Right lobe of liver (tissue), 6 donors: ENCODE data around the gene CAPS. TPM values are rescaled to one million over a fixed set of nuclear protein-coding genes. Genes with fewer than 3 reads are reported as not detected.

Experiments
- ATAC-seq, 4 donors: fragments of 200-7000 bp; cut with Tn5 transposase; one replicate each; pipeline ENCODE4 v1.9.1; 2020; ENCODE audit warnings: mild to moderate bottlenecking in 4 of 4, moderate library complexity in 4 of 4
- DNase-seq, 3 donors: peaks; one replicate each; pipeline ENCODE4 v3.0.0-alpha.2; 2020
- H3K27ac ChIP-seq, 3 donors: fragments of 200-600 bp; one replicate each; pipeline ENCODE4 v1.8.0; 2022
- H3K27me3 ChIP-seq, 2 donors: fragments of 200-600 bp; one replicate each; pipeline ENCODE4 v1.8.0; 2022
- H3K36me3 ChIP-seq, 4 donors: fragments of 200-600 bp; sonication (generic) in 1 of 4; one replicate each; pipeline versions ENCODE4 v1.5.1 to v1.8.0; 2017 to 2022; ENCODE audit warnings: control low read depth in 1 of 4
- H3K4me1 ChIP-seq, 4 donors: fragments of 200-600 bp; sonication (generic) in 1 of 4; one replicate each; pipeline versions ENCODE4 v1.5.1 to v1.8.0; 2017 to 2022; ENCODE audit warnings: control low read depth in 1 of 4
- H3K4me3 ChIP-seq, 3 donors: fragments of 200-600 bp; one replicate each; pipeline ENCODE4 v1.8.0; 2022
- H3K9me3 ChIP-seq, 4 donors: fragments of 200-600 bp; sonication (generic) in 1 of 4; one replicate each; pipeline versions ENCODE4 v1.5.1 to v1.8.0; 2017 to 2022; ENCODE audit warnings: control low read depth in 1 of 4
- POLR2A ChIP-seq: fragments of 450-650 bp; IDR thresholded peaks from one replicate; pipeline ENCODE4 v1.6.1; 2017; ENCODE audit warnings: antibody characterized with exemption, mild to moderate bottlenecking
- whole genome bisulfite sequencing: methylation state at CpG from one replicate; pipeline ENCODE4 v1.1.6; 2018; ENCODE audit warnings: low coverage, low lambda C conversion rate; ENCODE audit not compliant: insufficient coverage; ENCODE audit errors: missing lambda C conversion rate; 5-methylcytosine and 5-hydroxymethylcytosine counted together
- intact Hi-C, 2 donors: fragments of 100-400 bp; cut with DNase I; formaldehyde crosslinking; loops; one replicate each; pipeline versions ENCODE4 v1.11.2 to v1.14.1; 2022
- total RNA-seq, 6 experiments: library from RNA; depleted of rRNA in 2 of 6; stranded (reverse); fragments of >200 nt in 2 of 6; fragmentation: NEBNext Ultra II Directional in 3 of 6; extraction: Animal tissue kit (Norgen Biotek cat#: 25700) in 3 of 6; gene quantifications; one replicate each; pipeline versions ENCODE4 v1.1.0 to v1.2.4, GENCODE V29; 2016 to 2023
- TF ChIP-seq, protein P1 (sequence below), 4 donors: fragments of 200-600 bp in 3 of 4; fragments of 450-650 bp in 1 of 4; IDR thresholded peaks; one replicate each; pipeline versions ENCODE4 v1.5.1 to v1.8.0; 2016 to 2022; ENCODE audit warnings: antibody characterized with exemption in 4 of 4, mild to moderate bottlenecking in 2 of 4
- donor health status: DM: no; HTN: yes; CAD: no.
- donor health status: DM: no; HTN: no; CAD: no.
- donor health status: DM: no; HTN: no; CAD: no.
- donor health status: DM: no; HTN: yes; CAD: no.
- donor health status: DM: no; HTN: yes; CAD: no.

CAPS gene
- total RNA-seq, 6 experiments from 2014 or later: 1.1 to 7.9 (median 5.0) TPM

DNA sequence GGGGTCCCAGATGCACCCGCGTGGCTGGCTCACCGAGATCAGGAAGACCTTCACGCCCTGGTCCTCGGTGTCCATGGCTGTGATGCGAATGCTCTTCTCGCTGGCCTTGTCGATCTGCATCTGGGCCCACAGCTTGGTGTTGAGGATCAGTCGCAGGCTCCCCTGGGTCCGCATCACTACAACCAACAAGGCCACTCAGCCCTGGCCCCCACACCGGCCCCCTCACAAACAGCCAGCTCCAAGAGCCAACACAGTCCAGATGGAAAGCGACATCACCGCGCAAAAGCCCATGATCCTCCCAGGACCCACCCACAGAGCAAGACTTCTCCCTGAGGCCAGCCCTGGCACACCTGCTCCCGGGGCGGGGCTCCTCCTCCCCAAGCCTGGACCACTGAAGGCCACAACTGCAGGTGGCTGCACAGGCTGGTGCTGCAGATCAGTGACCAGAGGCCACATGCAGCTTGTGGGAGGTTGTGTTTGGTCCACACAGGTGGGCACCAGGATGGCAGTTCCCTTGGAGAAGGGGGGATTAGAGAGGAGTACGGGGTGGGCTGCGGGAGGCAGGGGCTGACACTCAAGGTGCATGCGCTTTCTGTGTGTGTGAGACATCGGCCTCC is 4.5 kb downstream of the CAPS start:
- intact Hi-C loops: no loop called here
- Histone ChIP-seq H3K9me3 (no peaks in the 10 kb centered on the region), H3K4me3 (no peak overlapping the region), H3K36me3 (peaks cover 0 to 59% (median 21%) of the 10 kb centered on the region in 4 donors), H3K27ac (no peak overlapping the region), H3K27me3 (no peaks in the 10 kb centered on the region), H3K4me1 (peaks cover 0 to 10% (median 4%) of the 10 kb centered on the region in 4 donors)
- TF ChIP-seq, protein P1, sequence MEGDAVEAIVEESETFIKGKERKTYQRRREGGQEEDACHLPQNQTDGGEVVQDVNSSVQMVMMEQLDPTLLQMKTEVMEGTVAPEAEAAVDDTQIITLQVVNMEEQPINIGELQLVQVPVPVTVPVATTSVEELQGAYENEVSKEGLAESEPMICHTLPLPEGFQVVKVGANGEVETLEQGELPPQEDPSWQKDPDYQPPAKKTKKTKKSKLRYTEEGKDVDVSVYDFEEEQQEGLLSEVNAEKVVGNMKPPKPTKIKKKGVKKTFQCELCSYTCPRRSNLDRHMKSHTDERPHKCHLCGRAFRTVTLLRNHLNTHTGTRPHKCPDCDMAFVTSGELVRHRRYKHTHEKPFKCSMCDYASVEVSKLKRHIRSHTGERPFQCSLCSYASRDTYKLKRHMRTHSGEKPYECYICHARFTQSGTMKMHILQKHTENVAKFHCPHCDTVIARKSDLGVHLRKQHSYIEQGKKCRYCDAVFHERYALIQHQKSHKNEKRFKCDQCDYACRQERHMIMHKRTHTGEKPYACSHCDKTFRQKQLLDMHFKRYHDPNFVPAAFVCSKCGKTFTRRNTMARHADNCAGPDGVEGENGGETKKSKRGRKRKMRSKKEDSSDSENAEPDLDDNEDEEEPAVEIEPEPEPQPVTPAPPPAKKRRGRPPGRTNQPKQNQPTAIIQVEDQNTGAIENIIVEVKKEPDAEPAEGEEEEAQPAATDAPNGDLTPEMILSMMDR (IDR thresholded peaks at IDR 0.05): no peak
- TF ChIP-seq POLR2A: no peak
- WGBS: 100% methylated on average over 4 of the region's 20 CpGs
- ATAC-seq (no peak), DNase-seq (no peak)

DNA sequence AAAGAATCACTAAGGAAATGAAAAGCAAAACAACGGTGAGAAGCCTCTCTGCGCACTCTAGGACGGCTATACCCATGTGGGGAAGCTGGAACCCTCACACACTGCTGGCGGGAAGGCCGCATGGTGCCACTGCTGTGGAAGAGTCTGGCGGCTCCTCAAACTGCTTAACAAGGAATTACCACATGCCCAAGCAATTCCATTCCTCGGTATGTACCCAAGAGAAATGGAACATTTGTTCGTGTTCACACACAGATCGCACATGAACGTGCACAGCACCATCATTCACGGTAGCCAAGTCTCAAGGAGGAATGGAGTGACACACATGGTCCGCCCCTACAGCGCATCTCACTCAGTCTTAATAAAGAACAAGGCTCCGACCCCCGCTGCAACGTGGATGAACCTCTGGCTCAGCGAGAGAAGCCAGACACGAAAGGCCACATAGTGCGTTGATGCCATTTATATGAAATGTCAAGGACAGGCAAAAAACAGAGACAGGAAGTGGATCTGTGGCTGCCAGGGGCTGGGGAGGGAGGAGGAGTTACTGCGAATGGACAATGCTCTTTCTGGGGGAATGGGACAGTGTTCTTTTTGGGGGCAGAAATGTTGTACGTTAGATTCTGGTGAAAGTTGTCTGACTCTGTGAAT is 7.6 kb downstream of the CAPS start:
- no peaks in the 10 kb centered on the region for H3K4me1 ChIP-seq
- H3K36me3 ChIP-seq: peaks cover 0 to 76% (median 34%) of the 10 kb centered on the region in 4 donors
- ATAC-seq (peak in 1 of 4 donors; percentile 21), DNase-seq (no peak)
- intact Hi-C loops: no loop called here
- no peak overlapping the region for H3K27ac ChIP-seq
- H3K9me3 ChIP-seq: no peaks in the 10 kb centered on the region
- 81% methylated on average over 13 of the region's 21 CpGs for WGBS
- H3K4me3 ChIP-seq: no peak overlapping the region
- no peak for TF ChIP-seq POLR2A
- TF ChIP-seq, protein P1 (IDR thresholded peaks at IDR 0.05): no peak
- no peaks in the 10 kb centered on the region for H3K27me3 ChIP-seq

DNA sequence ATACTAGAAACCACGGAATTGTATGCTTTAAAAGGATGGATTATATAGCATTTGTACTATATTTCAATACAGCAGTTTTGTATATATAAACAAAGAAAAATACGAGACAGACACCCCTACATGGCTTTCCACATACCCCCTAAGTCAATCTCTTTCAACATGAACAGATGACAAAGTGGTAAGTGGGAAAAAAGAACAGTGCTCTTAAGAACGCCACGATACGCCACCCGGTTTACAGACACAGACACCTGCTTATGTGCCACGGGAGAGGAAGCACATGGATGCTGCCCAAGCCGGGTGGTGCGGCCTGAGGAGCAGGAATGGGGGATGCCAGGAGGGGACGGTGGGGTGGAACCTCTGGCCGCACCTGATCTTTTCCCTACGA is 8.1 kb downstream of the CAPS start:
- Histone ChIP-seq H3K36me3 (peaks cover 0 to 76% (median 32%) of the 10 kb centered on the region in 4 donors), H3K27me3 (no peaks in the 10 kb centered on the region), H3K4me3 (no peak overlapping the region), H3K9me3 (no peaks in the 10 kb centered on the region), H3K4me1 (no peaks in the 10 kb centered on the region), H3K27ac (no peak overlapping the region)
- DNase-seq (no peak), ATAC-seq (no peak)
- TF ChIP-seq, protein P1 (IDR thresholded peaks at IDR 0.05): no peak
- TF ChIP-seq POLR2A: no peak
- 90% methylated on average over 8 of the region's 12 CpGs for WGBS
- intact Hi-C loops: no loop called here

DNA sequence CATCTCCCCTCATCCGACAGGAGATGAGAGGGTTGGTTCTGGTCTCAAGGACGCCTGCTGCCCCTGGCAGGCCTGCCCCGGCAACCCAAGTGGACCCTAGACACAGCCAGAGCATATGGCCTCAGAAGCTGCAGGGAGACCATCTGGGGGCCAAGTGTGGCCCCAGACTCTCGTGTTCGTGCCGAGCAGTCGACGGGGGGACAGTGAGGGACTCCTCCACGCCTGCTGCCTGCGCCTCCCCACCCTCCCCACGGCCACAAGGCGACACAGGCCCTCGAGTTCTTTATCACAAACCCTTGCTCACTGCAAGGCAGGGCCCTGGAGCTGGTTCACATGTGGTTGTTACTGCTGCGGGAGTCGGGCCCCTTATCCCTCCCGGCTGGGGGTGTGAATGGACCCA is 9.3 kb downstream of the CAPS start:
- H3K4me3 ChIP-seq: no peak overlapping the region
- ATAC-seq (no peak), DNase-seq (no peak)
- no peak overlapping the region for H3K27ac ChIP-seq
- intact Hi-C loops: no loop called here
- H3K4me1 ChIP-seq: no peaks in the 10 kb centered on the region
- no peaks in the 10 kb centered on the region for H3K27me3 ChIP-seq
- 80% methylated on average over 1 of the region's 16 CpGs for WGBS
- peaks cover 0 to 74% (median 31%) of the 10 kb centered on the region in 4 donors for H3K36me3 ChIP-seq
- TF ChIP-seq, protein P1 (IDR thresholded peaks at IDR 0.05): no peak
- no peak for TF ChIP-seq POLR2A
- H3K9me3 ChIP-seq: no peaks in the 10 kb centered on the region
